ENCODE results near the gene ZNF79.

The ZNF79 gene

GRCh38 chr9:127398715-127399400 lies 25.3 kb upstream of the ZNF79 start:
- no peak for DNase-seq

GRCh38 chr9:127399736-127400269 lies 24.4 kb upstream of the ZNF79 start:
- DNase-seq: no peak

GRCh38 chr9:127402401-127403090 lies 21.6 kb upstream of the ZNF79 start:
- no peak for DNase-seq

GRCh38 chr9:127403507-127404192 lies 20.5 kb upstream of the ZNF79 start:
- DNase-seq: no peak

GRCh38 chr9:127404631-127405030 lies 19.6 kb upstream of the ZNF79 start:
- DNase-seq: no peak

- no peak for DNase-seq
Observed at GRCh38 chr9:127405344-127406125, 18.6 kb upstream of the ZNF79 start.

GRCh38 chr9:127406799-127407491 lies 17.2 kb upstream of the ZNF79 start:
- DNase-seq: no peak

- no peak for DNase-seq
Observed at GRCh38 chr9:127407492-127407843, 16.7 kb upstream of the ZNF79 start.

GRCh38 chr9:127411122-127411521 lies 13.1 kb upstream of the ZNF79 start:
- DNase-seq: no peak

- DNase-seq: no peak
Observed at GRCh38 chr9:127415141-127415540, 9.0 kb upstream of the ZNF79 start.

- no peak for DNase-seq
Observed at GRCh38 chr9:127415657-127416056, 8.5 kb upstream of the ZNF79 start.

- DNase-seq: peak; percentile 42
Observed at GRCh38 chr9:127417131-127418036, 6.8 kb upstream of the ZNF79 start.

- no peak for DNase-seq
Observed at GRCh38 chr9:127418037-127418471, 6.1 kb upstream of the ZNF79 start.

- no peak for DNase-seq
Observed at GRCh38 chr9:127419348-127419747, 4.8 kb upstream of the ZNF79 start.

GRCh38 chr9:127421057-127421456 lies 3.1 kb upstream of the ZNF79 start:
- no peak for DNase-seq

GRCh38 chr9:127422133-127422782 lies 1.9 kb upstream of the ZNF79 start:
- no peak for DNase-seq

GRCh38 chr9:127422787-127423186 lies 1.4 kb upstream of the ZNF79 start:
- DNase-seq: no peak

- DNase-seq: no peak
Observed at GRCh38 chr9:127423476-127423933, 677 bp upstream of the ZNF79 start.

GRCh38 chr9:127424676-127424999 lies 456 bp downstream of the ZNF79 start:
- DNase-seq: no peak

- DNase-seq: no peak
Observed at GRCh38 chr9:127426756-127427155, 2.6 kb downstream of the ZNF79 start.

GRCh38 chr9:127428348-127428747 lies 4.2 kb downstream of the ZNF79 start:
- no peak for DNase-seq

All from fibroblast of upper back skin (primary cell).